PC-9 (cell line): ENCODE measurements around the gene CHAD. TPM values are rescaled to one million over a fixed set of nuclear protein-coding genes. Genes with fewer than 3 reads are reported as not detected.

Experiments used
- BruUV-seq: library from RNA; stranded (reverse); fragments of 400-500 nt; replicated peaks from 2 replicates; lab custom pipeline; 2021; lab: Mats Ljungman, UMichigan
- CTCF ChIA-PET: fragments of 300-600 bp; sonication (Branson Sonifier 250); formaldehyde crosslinking; loops from one replicate; lab custom pipeline; 2022; ENCODE audit warnings: antibody characterized with exemption; lab: Charles Lee
- POLR2A ChIA-PET: fragments of 300-600 bp; sonication (Branson Sonifier 250); formaldehyde crosslinking; loops from one replicate; lab custom pipeline; 2022; ENCODE audit warnings: antibody characterized with exemption; ENCODE audit not compliant: unreplicated experiment; lab: Charles Lee
- DNase-seq, 2 experiments: peaks; one replicate each; pipeline versions ENCODE4 v3.0.0 to v3.0.0-alpha.2; 2015 to 2022; ENCODE audit warnings: mixed read lengths in 1 of 2
- H2AFZ ChIP-seq: fragments of 200-600 bp; sonication (generic); 2 replicates; pipeline ENCODE4 v1.8.1; 2017; ENCODE audit warnings: antibody characterized with exemption
- H3F3A ChIP-seq: fragments of 200-600 bp; sonication (generic); 2 replicates; pipeline ENCODE4 v1.8.1; 2017; ENCODE audit warnings: antibody characterized with exemption, mild to moderate bottlenecking, low read depth; ENCODE audit not compliant: insufficient read depth
- H3K27ac ChIP-seq: fragments of 200-600 bp; sonication (generic); 2 replicates; pipeline ENCODE4 v1.6.1; 2016; ENCODE audit warnings: mixed run types
- H3K27me3 ChIP-seq: fragments of 200-600 bp; sonication (generic); 2 replicates; pipeline ENCODE4 v1.6.1; 2016; ENCODE audit warnings: low read depth, mixed run types; ENCODE audit not compliant: insufficient read depth
- H3K36me3 ChIP-seq: fragments of 200-600 bp; sonication (generic); 2 replicates; pipeline ENCODE4 v1.6.1; 2016; ENCODE audit warnings: low read depth, mixed run types
- H3K4me1 ChIP-seq: fragments of 200-600 bp; sonication (generic); replicated peaks from 2 replicates; pipeline ENCODE4 v1.6.1; 2016; ENCODE audit warnings: mixed run types; ENCODE audit not compliant: insufficient read depth
- H3K4me2 ChIP-seq: fragments of 200-600 bp; sonication (generic); 2 replicates; pipeline ENCODE4 v1.6.1; 2017; ENCODE audit warnings: mixed run types
- H3K4me3 ChIP-seq: fragments of 200-600 bp; sonication (generic); 2 replicates; pipeline ENCODE4 v1.6.1; 2016; ENCODE audit warnings: mixed run types
- H3K79me2 ChIP-seq: fragments of 200-600 bp; sonication (generic); 2 replicates; pipeline ENCODE4 v1.6.1; 2017; ENCODE audit warnings: low read depth, mixed run types
- H3K9me2 ChIP-seq: fragments of 200-600 bp; sonication (generic); 2 replicates; pipeline ENCODE4 v1.8.1; 2017; ENCODE audit warnings: mild to moderate bottlenecking; ENCODE audit not compliant: insufficient read depth
- H3K9me3 ChIP-seq: fragments of 200-600 bp; sonication (generic); 2 replicates; pipeline ENCODE4 v1.8.1; 2016; ENCODE audit warnings: low read depth; ENCODE audit not compliant: insufficient read depth
- H4K20me1 ChIP-seq: fragments of 200-600 bp; sonication (generic); 2 replicates; pipeline ENCODE4 v1.8.1; 2017; ENCODE audit not compliant: insufficient read depth
- EZH2 ChIP-seq: fragments of 200-600 bp; sonication (generic); IDR thresholded peaks from 2 replicates; pipeline ENCODE4 v1.8.0; 2017; ENCODE audit warnings: antibody characterized with exemption, low read depth
- intact Hi-C: fragments of 100-400 bp; cut with micrococcal nuclease; formaldehyde crosslinking; loops from one replicate; pipeline ENCODE4 v1.10.0; 2022; ENCODE audit not compliant: unreplicated experiment
- total RNA-seq: library from RNA; stranded (reverse); gene quantifications from 2 replicates; pipeline ENCODE4 v1.2.3, GENCODE V29; 2021
- TF ChIP-seq, protein P1 (sequence below): fragments of 200-600 bp; sonication (generic); conservative IDR thresholded peaks from 2 replicates; pipeline ENCODE4 v1.6.1; 2017; ENCODE audit warnings: mixed run types, antibody characterized with exemption, mild to moderate bottlenecking, moderate library complexity

Gene CHAD
- total RNA-seq, 1 experiment from 2014 or later, result not detected

DNA sequence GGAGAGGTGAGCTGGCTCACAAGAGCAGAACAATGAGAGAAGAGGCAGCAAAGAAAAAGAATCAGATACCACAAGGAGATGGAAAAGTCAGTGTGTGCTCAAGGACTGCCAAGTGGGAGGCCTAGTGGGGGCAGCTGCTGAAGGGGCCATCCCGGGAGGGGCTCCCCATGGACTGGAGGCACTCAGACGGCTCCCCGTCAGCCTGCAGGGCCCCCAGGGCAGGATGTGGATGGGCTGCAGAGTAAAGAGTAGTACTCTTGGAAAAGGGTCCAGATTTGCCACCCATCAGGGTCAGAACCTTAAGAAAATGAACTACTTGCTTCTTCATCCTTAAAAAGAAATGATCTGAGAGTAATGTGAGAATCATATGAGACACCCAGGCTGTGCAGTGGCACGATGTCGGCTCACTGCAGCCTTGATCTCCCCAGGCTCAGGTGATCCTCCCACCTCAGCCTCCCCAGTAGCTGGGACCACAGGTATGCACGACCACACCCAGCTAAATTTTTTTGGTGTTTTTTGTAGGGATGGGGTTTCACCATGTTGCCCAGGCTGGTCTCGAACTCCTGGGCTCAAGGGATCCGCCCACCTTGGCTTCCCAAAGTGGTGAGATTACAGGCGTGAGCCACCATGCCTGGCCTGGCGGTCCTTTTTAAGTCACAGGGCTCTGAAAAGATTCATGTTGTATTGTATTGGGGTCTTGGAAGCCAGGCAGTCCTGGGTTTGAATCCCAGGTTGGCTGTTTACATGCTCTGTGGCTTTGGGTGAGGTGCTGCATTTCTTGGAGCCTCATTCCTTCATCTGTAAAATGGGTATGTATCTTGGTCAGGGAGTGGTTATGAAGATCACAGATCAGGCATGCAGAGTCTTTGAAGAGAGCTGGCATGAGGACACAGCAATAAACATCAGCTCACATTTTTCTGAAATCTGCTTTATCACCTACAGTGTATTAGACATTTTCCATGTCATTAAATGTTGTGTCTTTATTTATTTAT lies 27.5 kb downstream of the CHAD start:
- peaks cover 11% of the 10 kb centered on the region; the same call in 1 of the 2 replicates for H3K36me3 ChIP-seq
- H3K4me2 ChIP-seq, result peak overlapping the region; percentile 57
- H3K9me2 ChIP-seq, result no peaks in the 10 kb centered on the region
- TF ChIP-seq, protein P1, sequence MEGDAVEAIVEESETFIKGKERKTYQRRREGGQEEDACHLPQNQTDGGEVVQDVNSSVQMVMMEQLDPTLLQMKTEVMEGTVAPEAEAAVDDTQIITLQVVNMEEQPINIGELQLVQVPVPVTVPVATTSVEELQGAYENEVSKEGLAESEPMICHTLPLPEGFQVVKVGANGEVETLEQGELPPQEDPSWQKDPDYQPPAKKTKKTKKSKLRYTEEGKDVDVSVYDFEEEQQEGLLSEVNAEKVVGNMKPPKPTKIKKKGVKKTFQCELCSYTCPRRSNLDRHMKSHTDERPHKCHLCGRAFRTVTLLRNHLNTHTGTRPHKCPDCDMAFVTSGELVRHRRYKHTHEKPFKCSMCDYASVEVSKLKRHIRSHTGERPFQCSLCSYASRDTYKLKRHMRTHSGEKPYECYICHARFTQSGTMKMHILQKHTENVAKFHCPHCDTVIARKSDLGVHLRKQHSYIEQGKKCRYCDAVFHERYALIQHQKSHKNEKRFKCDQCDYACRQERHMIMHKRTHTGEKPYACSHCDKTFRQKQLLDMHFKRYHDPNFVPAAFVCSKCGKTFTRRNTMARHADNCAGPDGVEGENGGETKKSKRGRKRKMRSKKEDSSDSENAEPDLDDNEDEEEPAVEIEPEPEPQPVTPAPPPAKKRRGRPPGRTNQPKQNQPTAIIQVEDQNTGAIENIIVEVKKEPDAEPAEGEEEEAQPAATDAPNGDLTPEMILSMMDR, result no peak
- TF ChIP-seq EZH2, result no peak
- peak overlapping the region; percentile 74 for H3K27ac ChIP-seq
- intact Hi-C loops, result loop anchor here (1.0 to 2.0 kb wide), 2 partner anchors 44 to 50 kb away; partner anchors contain the start of gene LRRC59
- H3K79me2 ChIP-seq, result peaks cover 74% of the 10 kb centered on the region
- no peaks in the 10 kb centered on the region for H3K27me3 ChIP-seq
- peak overlapping the region; percentile 10; the same call in 1 of the 2 replicates for H3K4me3 ChIP-seq
- DNase-seq, result peak in 1 of 2 experiments; percentile 58
- H3K4me1 ChIP-seq, result peaks cover 70% of the 10 kb centered on the region
- H4K20me1 ChIP-seq, result no peaks in the 10 kb centered on the region
- H3F3A ChIP-seq, result peaks cover 71% of the 10 kb centered on the region
- H3K9me3 ChIP-seq, result no peaks in the 10 kb centered on the region
- ChIA-PET CTCF (interaction anchor here (1.9 kb wide), 1 partner anchor 43 kb away, joined by 8 read pairs; the partner anchor contains the start of gene LRRC59), POLR2A (interaction anchor here (0.5 to 1.0 kb wide), 4 partner anchors 9 to 732 kb away, joined by 3 to 8 read pairs (median 4); partner anchors contain the start of gene ACSF2)
- BruUV-seq, result no TSS peak
- no peak overlapping the region for H2AFZ ChIP-seq

DNA sequence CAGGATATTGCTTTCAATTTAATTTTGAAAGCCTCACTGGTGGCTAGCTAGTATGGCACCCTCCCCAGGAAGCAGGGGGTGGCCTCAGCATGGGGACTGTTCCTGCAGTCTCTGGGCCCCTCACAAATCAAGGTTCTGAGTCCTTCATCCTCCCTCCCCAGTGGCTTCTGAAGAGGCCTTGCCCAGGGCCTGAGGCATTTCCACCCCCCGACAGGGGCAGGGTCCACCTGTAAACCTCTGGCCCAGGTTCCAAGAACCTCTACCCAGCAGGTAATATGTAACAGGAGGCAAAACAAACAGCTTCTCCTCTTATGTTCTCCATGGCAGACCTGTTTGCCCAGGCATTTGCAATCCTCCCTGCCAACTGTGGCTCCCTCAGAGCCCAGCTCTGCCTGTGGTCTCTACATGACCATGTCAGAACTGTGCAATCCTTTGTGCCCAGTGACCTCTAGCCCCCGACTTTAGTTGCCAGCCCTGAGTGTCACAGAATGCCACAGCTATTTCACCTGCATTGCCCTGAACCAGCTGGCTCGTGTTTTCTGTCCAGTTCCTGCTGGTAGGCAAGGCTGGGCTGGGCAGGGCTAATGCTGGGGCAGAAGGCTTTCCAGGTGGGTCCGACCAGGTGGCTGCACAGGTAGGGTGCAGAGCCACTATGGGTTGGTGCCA lies 28.4 kb downstream of the CHAD start:
- ChIA-PET CTCF (interaction anchor here (1.9 kb wide), 1 partner anchor 43 kb away, joined by 8 read pairs; the partner anchor contains the start of gene LRRC59), POLR2A (interaction anchor here (0.5 to 1.0 kb wide), 6 partner anchors 8 to 732 kb away, joined by 3 to 8 read pairs (median 4); partner anchors contain the start of gene ACSF2)
- Histone ChIP-seq H3K79me2 (peaks cover 66% of the 10 kb centered on the region), H3K9me2 (no peaks in the 10 kb centered on the region), H3K9me3 (no peaks in the 10 kb centered on the region), H3K36me3 (peaks cover 3% of the 10 kb centered on the region; the same call in 1 of the 2 replicates), H2AFZ (no peak overlapping the region), H4K20me1 (no peaks in the 10 kb centered on the region), H3K4me3 (peak overlapping the region; percentile 10; the same call in 1 of the 2 replicates), H3K4me2 (peak overlapping the region; percentile 57), H3F3A (peaks cover 71% of the 10 kb centered on the region), H3K27ac (peak overlapping the region; percentile 74), H3K4me1 (peaks cover 62% of the 10 kb centered on the region), H3K27me3 (no peaks in the 10 kb centered on the region)
- TF ChIP-seq, protein P1, result no peak
- TF ChIP-seq EZH2, result no peak
- peak; percentile 90 to 98 for DNase-seq
- no TSS peak for BruUV-seq
- intact Hi-C loops, result loop anchor here (1.0 to 2.0 kb wide), 2 partner anchors 44 to 49 kb away; partner anchors contain the start of gene LRRC59

DNA sequence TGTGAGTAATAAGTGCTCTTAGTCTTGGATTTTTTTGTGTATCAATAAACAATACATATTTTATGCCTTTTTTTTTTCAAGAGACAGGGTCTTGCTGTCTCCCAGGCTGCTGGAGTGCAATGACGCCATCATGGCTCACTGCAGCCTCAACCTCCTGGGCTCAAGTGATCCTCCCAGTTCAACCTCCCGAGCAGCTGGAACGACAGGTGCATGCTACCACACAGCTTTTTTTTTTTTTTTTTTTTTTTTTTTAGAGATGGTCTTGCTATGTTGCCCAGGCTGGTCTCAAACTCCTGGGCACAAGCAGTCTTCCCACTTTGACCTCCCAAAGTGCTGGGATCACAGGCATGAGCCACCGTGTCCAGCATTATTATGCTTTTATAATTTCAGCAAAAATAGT lies 29.7 kb downstream of the CHAD start:
- no peak overlapping the region for H2AFZ ChIP-seq
- intact Hi-C loops, result no loop called here
- DNase-seq, result no peak
- no peaks in the 10 kb centered on the region for H3K9me2 ChIP-seq
- BruUV-seq, result no TSS peak
- H3K4me1 ChIP-seq, result peaks cover 49% of the 10 kb centered on the region
- peaks cover 55% of the 10 kb centered on the region for H3K79me2 ChIP-seq
- no peaks in the 10 kb centered on the region for H4K20me1 ChIP-seq
- no peaks in the 10 kb centered on the region for H3K27me3 ChIP-seq
- no peak overlapping the region; the same call in 1 of the 2 replicates for H3K4me2 ChIP-seq
- H3F3A ChIP-seq, result peaks cover 66% of the 10 kb centered on the region
- TF ChIP-seq EZH2, result no peak
- TF ChIP-seq, protein P1, result no peak
- H3K27ac ChIP-seq, result peak overlapping the region; percentile 74
- H3K36me3 ChIP-seq, result no peaks in the 10 kb centered on the region; the same call in 1 of the 2 replicates
- ChIA-PET POLR2A (no interaction called here), CTCF (interaction anchor here (0.6 kb wide), 1 partner anchor 42 kb away, joined by 6 read pairs; the partner anchor contains the start of gene LRRC59)
- no peak overlapping the region for H3K4me3 ChIP-seq
- no peaks in the 10 kb centered on the region for H3K9me3 ChIP-seq
